Sciatic nerve (tissue), 2 donors: ENCODE data around the gene SERPINE1. TPM values are rescaled to one million over a fixed set of nuclear protein-coding genes. Genes with fewer than 3 reads are reported as not detected.
"Not testable (repeated sequence)": the region's sequence is repeated elsewhere in the genome, so short reads cannot be mapped to it uniquely, and the experiment has no call there.

Experiments
- ATAC-seq: fragments of 200-7000 bp; cut with Tn5 transposase; one replicate; pipeline ENCODE4 v1.9.1; 2020; ENCODE audit warnings: mild to moderate bottlenecking, moderate library complexity
- DNase-seq: peaks from one replicate; pipeline ENCODE4 v3.0.0-alpha.2; 2020; ENCODE audit warnings: low spot score
- intact Hi-C: fragments of 100-400 bp; cut with DNase I; formaldehyde crosslinking; loops from one replicate; pipeline ENCODE4 v1.14.2; 2022
- total RNA-seq: library from RNA; stranded (reverse); fragmentation: NEBNext Ultra II Directional; extraction: Animal tissue kit (Norgen Biotek cat#: 25700); gene quantifications from one replicate; pipeline ENCODE4 v1.2.1, GENCODE V29; 2021
- donor health status: DM: no; HTN: no; CAD: no.
- donor health status: DM: no; HTN: no; CAD: no.

Gene SERPINE1
- total RNA-seq = 7.0 TPM

DNA sequence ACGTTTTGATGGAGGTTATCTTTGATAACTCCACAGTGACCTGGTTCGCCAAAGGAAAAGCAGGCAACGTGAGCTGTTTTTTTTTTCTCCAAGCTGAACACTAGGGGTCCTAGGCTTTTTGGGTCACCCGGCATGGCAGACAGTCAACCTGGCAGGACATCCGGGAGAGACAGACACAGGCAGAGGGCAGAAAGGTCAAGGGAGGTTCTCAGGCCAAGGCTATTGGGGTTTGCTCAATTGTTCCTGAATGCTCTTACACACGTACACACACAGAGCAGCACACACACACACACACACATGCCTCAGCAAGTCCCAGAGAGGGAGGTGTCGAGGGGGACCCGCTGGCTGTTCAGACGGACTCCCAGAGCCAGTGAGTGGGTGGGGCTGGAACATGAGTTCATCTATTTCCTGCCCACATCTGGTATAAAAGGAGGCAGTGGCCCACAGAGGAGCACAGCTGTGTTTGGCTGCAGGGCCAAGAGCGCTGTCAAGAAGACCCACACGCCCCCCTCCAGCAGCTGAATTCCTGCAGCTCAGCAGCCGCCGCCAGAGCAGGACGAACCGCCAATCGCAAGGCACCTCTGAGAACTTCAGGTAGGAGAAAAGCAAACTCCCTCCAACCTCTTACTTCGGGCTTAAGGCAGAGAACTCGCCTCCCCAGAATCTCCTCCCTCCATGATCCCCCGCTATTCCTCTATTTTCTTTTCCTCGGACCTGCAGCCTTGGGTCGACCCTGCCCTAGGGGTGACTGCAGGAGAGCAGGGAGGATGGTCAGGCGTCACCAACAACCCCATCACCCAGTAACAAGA lies at the start of gene SERPINE1:
TSS of gene SERPINE1 (plus strand) at position 454 of the 809 bp plus-strand sequence. CDS start 1,290 bp downstream, outside the sequence.
- intact Hi-C loops = no loop called here
- DNase-seq = peak; percentile 84
- ATAC-seq = peak; percentile 93

DNA sequence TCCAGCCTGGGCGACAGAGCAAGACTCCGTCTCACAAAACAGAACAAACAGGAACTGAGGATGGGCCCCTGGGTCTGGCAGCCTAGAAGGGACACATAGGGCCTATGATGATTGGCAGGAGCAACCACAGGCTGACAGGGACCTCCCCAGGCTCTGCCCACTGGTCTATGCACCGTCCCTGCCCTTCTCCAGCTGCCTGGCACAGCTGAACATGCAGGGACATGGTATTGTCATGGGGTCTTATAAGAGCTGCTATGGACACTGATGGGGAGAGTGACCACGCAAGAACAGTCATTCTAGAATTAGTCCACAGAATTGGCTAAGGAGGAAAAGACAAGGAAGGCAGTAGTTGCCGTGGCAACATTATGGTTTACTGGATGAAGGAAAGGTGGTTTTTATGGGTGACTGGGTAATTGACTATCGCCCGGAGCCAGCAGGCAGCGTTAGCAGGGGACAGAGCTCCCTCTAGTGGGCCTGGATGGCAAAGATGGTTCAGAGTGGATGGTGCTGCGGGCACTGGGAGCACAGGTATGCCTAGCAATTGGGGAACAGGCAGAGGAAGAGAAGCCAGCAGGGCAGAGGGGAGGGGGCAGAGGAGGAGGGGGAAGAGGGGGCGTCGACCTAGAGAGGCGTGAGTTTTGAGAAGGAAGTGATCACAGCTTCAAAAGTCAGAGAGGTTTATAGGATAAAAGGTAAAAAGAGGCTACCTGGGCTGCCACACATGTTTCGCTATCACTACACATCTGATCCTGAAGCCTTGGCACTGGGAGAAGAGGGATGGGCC lies 49.4 kb upstream of the SERPINE1 start:
- ATAC-seq (peak; percentile 80), DNase-seq (peak; percentile 87)
- intact Hi-C loops = no loop called here

DNA sequence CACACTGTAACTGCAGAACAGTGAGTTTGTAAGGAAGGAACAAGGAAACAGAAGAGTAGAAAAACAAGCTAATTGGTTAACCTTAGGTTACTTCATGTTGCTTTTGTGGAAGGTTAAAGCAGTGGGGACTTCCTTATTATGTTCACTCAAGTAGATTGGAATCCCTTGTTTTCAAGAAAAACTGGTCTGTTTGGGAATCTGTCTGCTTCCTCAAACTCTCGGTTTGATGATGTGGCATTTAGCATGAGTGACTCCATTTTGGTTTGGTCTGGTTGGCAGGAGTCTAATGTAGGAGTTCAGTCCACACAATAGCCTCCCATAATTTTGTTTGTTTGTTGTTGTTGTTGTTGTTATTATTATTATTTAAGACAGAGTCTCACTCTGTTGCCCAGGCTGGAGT lies 45.5 kb upstream of the SERPINE1 start:
- intact Hi-C loops = no loop called here
- DNase-seq (no peak), ATAC-seq (no peak)

DNA sequence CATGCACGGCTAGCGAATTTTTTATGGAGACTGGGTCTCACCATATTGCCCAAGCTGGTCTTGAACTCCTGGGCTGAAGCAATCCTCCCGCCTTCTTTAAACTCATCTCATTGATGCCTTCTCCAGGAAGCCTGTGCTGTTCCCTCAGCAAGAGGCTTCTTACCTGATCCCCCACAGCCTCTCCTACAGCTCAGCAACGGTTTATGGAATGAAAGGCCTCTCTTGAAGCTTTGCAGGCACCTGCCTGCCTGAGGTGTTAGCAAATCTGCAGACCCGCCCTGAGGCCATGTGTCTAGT lies 42.1 kb upstream of the SERPINE1 start:
- DNase-seq (no peak), ATAC-seq (no peak)
- intact Hi-C loops = no loop called here

DNA sequence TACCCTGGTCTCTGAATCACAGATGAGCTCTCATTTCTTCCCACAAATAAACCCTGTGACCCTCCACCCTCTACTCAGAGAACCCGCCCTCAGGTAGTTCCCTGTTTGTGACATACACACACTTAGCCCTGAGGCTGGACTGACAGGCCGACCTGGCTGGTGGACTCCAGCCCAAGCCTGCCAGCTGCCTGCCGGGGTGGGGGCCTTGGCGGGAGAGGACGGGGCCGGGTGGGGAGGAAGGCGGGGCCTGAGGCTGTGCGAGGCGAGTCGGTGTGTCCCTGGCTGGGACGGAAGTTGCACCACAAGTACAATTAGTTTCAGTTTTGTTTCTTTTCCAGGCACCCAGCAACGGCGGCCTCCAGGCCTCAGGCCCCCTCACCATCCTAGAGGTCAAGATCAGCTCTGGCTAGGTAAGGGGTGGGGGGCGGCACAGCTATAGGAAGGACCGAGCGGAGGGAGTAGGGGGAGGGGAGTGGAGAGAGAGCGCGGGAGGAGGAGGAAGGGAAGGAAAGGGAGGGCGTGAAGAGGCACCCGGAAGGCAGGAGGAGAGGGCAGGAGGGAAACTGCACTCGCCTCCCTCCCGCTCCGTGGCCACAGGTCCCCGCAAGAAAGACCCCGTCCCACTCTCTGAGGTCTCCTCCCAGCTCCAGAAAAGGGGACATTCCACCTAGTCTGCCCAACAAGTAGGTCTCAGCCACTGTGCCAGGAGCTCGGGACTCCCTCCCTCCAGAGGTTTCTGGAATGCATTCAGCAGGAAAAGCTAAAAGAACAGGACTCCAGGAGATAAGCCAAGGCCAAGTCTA lies 41.5 kb upstream of the SERPINE1 start, which contains the start of gene TRIM56:
TSS of gene TRIM56 (plus strand) at position 320 of the 803 bp plus-strand sequence. CDS start 1,832 bp downstream, outside the sequence.
- peak; percentile 88 for DNase-seq
- ATAC-seq = peak; percentile 97
- intact Hi-C loops = no loop called here

DNA sequence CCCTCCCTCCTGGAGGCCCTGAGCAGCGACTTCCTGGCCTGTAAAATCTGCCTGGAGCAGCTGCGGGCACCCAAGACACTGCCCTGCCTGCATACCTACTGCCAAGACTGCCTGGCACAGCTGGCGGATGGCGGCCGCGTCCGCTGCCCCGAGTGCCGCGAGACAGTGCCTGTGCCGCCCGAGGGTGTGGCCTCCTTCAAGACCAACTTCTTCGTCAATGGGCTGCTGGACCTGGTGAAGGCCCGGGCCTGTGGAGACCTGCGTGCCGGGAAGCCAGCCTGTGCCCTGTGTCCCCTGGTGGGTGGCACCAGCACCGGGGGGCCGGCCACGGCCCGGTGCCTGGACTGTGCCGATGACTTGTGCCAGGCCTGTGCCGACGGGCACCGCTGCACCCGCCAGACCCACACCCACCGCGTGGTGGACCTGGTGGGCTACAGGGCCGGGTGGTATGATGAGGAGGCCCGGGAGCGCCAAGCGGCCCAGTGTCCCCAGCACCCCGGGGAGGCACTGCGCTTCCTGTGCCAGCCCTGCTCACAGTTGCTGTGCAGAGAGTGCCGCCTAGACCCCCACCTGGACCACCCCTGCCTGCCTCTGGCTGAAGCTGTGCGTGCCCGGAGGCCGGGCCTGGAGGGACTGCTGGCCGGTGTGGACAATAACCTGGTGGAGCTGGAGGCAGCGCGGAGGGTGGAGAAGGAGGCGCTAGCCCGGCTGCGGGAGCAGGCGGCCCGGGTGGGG lies 39.4 kb upstream of the SERPINE1 start:
- DNase-seq (no peak), ATAC-seq (no peak)
- intact Hi-C loops = no loop called here

DNA sequence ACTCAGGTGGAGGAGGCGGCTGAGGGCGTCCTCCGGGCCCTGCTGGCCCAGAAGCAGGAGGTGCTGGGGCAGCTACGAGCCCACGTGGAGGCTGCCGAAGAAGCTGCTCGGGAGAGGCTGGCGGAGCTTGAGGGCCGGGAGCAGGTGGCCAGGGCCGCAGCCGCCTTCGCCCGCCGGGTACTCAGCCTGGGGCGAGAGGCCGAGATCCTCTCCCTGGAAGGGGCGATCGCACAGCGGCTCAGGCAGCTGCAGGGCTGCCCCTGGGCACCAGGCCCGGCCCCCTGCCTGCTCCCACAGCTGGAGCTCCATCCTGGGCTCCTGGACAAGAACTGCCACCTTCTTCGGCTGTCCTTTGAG lies 38.9 kb upstream of the SERPINE1 start:
- intact Hi-C loops = no loop called here
- ATAC-seq (no peak), DNase-seq (no peak)

DNA sequence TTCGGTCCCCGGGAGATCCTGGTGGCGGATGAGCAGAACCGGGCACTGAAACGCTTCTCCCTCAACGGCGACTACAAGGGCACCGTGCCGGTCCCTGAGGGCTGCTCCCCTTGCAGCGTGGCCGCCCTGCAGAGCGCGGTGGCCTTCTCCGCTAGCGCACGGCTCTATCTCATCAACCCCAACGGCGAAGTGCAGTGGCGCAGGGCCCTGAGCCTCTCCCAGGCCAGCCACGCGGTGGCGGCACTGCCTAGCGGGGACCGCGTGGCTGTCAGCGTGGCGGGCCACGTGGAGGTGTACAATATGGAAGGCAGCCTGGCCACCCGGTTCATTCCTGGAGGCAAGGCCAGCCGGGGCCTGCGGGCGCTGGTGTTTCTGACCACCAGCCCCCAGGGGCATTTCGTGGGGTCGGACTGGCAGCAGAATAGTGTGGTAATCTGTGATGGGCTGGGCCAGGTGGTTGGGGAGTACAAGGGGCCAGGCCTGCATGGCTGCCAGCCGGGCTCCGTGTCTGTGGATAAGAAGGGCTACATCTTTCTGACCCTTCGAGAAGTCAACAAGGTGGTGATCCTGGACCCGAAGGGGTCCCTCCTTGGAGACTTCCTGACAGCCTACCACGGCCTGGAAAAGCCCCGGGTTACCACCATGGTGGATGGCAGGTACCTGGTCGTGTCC lies 37.9 kb upstream of the SERPINE1 start:
- ATAC-seq (no peak), DNase-seq (no peak)
- intact Hi-C loops = no loop called here

DNA sequence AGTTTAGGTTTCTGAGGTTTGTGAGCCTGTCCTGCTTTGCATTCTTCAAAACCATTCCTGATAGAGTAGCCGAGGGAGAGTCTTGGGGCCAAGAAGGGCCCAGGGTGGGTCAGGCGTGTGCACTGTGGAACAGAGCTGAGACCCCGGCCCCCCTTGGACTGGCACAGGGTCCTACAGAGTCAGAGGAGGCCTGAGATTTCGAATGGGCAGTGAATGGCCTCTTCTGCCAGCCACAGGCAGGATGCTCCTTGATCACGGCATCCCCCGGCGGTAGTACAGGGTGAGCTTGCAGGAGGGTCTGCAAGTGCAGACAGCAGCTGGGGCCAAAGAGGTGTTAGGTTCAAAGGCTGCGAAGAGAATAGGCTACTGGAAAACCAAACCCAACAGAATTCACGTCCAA lies 37.0 kb upstream of the SERPINE1 start:
- no peak for DNase-seq
- intact Hi-C loops = no loop called here

DNA sequence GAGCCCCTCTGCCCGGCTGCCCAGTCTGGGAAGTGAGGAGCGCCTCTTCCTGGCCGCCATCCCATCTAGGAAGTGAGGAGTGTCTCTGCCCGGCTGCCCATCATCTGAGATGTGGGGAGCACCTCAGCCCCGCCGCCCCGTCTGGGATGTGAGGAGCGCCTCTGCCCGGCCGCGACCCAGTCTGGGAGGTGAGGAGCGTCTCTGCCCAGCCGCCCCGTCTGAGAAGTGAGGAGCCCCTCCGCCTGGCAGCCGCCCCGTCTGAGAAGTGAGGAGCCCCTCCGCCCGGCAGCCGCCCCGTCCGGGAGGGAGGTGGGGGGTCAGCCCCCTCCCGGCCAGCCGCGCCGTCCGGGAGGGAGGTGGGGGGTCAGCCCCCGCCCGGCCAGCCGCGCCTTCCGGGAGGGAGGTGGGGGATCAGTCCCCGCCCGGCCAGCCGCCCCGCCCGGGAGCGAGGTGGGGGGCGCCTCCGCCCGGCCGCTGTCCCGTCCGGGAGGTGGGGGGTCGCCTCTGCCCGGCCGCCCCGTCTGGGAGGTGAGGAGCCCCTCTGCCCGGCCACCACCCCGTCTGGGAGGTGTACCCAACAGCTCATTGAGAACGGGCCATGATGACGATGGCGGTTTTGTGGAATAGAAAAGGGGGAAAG lies 34.5 kb upstream of the SERPINE1 start:
- DNase-seq, intact Hi-C loops, ATAC-seq: not testable (repeated sequence)

More for the DNA sequence above, 37.0 kb upstream of the SERPINE1 start:
- ATAC-seq = no peak

DNA sequence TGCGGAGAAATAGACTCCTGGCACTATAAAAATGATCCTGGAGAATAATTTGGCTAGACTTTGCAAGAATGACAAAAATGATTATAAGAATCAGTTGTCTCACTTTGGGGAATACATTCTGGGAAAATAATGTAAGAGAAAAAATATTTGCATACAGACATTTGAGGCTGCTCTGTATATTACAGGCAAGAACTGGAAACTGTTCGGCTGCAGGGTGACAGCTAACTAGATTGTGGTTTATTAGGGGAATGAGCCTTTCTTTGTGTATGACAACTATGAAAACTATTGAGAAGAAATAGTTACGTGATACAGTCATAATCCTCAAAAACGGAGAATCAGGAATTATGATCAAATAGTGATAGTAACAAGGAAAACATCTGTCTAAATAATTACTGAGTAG lies 33.0 kb upstream of the SERPINE1 start:
- DNase-seq (no peak), ATAC-seq (no peak)
- intact Hi-C loops = no loop called here

DNA sequence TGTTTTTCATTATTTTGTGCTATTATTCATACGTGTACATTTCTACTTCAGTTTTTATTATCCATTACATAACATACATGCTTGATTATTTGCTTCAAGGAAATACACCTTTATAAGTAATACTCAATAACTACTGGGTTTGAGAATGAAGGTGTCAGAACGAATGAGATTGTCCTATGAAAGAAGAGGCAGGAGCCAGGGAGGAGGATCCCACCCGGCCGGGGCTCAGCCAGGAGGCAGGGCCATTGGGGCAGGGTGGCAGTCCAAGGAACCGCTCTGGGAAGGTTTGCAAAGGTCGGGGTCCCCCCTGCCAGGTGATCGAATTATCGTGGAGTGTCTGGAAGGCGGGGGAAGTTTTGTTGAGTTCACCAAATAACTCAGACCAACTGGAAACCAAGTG lies 32.5 kb upstream of the SERPINE1 start:
- ATAC-seq (no peak), DNase-seq (no peak)
- intact Hi-C loops = no loop called here

DNA sequence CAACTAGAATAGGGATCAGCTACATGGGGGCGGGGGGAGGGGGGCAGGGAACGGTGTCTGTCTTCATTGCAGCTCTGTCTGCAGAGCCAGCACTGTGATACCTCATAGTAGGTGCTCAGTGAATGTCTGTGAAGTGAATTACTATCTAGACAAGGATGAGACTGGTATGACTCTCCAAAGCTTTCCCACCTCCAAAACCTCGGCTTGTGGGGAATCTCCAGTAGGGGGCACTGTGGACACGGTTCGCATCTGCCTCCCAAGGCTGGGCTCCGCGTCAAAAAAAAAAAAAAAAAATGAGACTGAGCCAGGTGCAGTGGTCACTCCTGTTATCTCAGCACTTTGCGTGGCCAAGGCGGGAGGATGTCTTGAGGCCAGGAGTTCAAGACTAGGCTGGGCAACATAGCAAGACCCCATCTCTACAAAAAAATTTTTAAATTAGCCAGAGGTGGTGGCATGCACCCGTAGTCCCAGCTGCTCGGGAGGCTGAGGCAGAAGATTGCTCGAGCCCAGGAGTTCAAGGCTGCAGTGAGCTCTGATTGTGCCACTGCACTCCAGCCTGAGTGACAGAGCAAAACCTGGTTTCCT lies 32.0 kb upstream of the SERPINE1 start:
- DNase-seq (no peak), ATAC-seq (peak; percentile 66)
- intact Hi-C loops = no loop called here

DNA sequence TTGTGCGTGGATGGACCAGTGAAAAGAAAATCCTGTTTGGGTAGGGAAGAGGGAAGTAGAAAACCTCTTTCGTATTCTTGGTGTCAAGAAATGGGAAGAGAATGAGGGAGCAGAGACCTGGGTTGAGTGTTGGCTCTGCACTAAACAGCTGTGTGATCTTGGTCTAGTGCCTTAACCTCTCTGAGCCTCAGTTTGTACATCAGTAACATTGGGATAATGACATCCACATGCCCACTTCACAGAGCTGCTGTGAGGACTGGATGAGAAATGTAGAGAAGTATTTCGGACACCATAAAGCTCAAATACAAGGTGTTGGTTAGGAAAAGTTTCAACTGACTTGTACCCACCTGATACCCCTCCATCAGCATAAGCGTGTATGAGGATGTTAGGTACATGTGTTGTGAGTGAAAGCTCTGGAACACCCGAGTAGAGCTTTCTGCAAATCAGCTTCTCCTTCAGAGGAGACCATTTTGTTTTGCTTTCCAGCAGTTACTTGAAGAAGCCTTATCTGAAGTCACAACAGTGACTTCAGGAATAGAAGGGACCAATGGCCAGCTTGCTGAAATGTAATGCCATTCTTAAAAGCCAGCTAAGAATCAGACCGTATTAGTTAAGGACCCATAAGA lies 30.5 kb upstream of the SERPINE1 start:
- intact Hi-C loops = no loop called here
- DNase-seq = no peak
- ATAC-seq = no peak

DNA sequence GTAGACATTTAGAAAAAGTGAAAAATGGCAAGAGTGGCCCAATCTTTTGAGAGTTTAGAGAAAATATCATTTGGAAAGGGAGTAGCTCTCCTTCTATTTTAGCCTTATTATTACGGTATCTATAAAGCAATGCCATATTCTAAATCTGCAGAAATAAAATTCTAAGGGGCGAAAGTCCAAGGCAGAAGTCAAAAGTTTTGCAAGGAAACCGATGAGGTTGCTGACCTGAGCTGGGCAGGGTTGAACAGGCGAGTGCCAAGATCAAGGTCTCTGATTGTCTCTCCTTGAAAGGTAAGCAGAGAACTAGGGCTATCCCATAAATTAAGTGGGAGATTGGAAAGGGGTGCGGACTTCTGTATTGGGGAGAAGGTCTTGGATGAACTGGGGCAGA lies 30.0 kb upstream of the SERPINE1 start:
- intact Hi-C loops = no loop called here
- DNase-seq (no peak), ATAC-seq (no peak)

DNA sequence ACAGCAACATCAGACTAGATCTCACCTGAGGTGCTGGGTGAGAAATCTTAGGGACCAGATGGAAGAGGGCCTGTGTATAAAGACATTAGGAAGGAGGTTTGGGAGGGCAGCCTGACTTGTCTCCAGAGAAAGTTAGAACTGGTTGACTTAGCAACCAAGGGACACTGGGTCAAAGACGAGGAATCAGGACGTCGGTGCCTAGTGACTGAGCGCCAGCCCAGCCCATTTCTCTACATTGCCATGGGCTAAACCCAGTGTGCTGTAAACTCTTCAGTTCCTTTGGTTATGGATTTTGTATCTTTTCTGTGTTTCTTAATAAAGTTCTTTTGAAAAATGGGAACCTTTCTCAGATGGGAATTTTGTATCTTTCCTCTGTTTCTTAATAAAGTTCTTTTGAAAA lies 29.3 kb upstream of the SERPINE1 start:
- no peak for ATAC-seq
- intact Hi-C loops = no loop called here
- DNase-seq = no peak
